ENCODE data around the gene GPR183. TPM values are rescaled to one million over a fixed set of nuclear protein-coding genes. Genes with fewer than 3 reads are reported as not detected.

Gene GPR183
- polyA plus RNA-seq, 3 donors from 2014 or later = 63.2 to 154 (median 87.1) TPM

- Mint-ChIP-seq H3K4me1 (peaks cover 54 to 83% of the 10 kb centered on the region in 2 donors), H3K4me3 (no peak overlapping the region), H3K9me3 (no peaks in the 10 kb centered on the region), H3K27ac (peak overlapping the region in 3 of 6 donors; percentile 2 to 42 (median 5)), H3K36me3 (peaks cover 6 to 17% (median 12%) of the 10 kb centered on the region in 3 donors), H3K27me3 (ENCODE audit: low read depth in 3 of 3) (peaks cover 0 to 4% (median 3%) of the 10 kb centered on the region in 3 donors)
- DNase-seq = no peak
These were observed 13.0 kb downstream of the GPR183 start for GRCh38 chr13:99294198-99294597.

- Mint-ChIP-seq H3K4me1 (peaks cover 56 to 83% of the 10 kb centered on the region in 2 donors), H3K4me3 (no peak overlapping the region), H3K36me3 (peaks cover 6 to 17% (median 11%) of the 10 kb centered on the region in 3 donors), H3K27ac (peak overlapping the region in 1 of 6 donors; percentile 39), H3K27me3 (ENCODE audit: low read depth in 3 of 3) (peaks cover 0 to 2% (median 0%) of the 10 kb centered on the region in 3 donors), H3K9me3 (no peaks in the 10 kb centered on the region)
- no peak for DNase-seq
These were observed 14.0 kb downstream of the GPR183 start for GRCh38 chr13:99293178-99293577.

DNA sequence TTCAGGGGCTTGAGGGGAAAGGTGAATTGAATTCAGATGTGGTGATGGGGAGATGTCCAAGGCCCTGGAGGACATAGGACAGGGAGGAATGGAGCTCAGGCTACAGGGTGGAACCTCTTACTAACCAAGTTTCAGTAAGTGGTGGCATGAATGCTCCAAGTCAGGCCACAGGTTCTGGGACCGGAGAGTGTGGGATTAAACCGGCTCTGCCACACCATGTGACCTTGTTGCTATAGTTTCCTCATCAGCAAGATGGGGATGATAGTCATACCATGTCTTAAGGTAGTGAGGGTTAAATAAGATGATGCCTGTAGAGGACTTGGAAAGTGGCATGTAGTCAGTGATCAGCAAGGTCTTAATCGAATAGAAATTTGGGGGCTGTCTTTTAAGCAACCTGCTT is 16.3 kb downstream of the GPR183 start:
- no peaks in the 10 kb centered on the region for H3K27me3 Mint-ChIP-seq (ENCODE audit: low read depth in 3 of 3)
- H3K9me3 Mint-ChIP-seq = no peaks in the 10 kb centered on the region
- H3K27ac Mint-ChIP-seq = peak overlapping the region; percentile 25 to 89 (median 68)
- peaks cover 52 to 81% of the 10 kb centered on the region in 2 donors for H3K4me1 Mint-ChIP-seq
- H3K4me3 Mint-ChIP-seq = no peak overlapping the region
- DNase-seq = no peak
- peaks cover 4 to 13% (median 6%) of the 10 kb centered on the region in 3 donors for H3K36me3 Mint-ChIP-seq

DNA sequence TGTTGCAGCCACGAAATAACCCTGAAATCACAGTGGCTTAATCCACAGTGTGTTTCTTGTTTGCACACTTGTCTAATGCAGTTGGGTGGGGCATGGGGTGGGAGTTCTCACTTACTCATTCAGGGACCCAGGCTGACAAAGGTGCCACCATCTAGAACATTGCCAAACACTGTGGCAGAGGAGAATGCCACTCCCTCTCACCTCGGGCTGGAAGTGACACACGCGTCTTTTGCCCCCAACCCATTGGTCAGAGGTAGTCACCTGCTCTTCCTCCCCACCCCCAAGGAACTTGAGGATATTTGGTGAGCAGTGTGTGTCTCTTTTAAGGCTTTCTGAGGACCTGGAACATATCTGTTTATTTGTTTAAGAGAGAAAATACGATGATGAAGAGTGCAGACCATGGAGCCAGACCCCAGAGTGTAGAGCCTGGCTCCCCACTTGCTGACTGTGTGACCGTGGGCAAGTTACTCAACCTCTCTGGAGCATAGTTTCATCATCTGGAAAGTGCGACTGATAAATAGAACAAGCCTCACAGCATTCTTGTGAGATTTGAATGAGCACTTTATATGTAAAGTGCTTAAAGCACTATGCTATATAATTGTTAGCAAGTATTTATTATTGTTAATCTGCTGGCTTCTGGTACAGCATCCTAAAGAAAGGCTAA is 17.4 kb downstream of the GPR183 start:
- H3K36me3 Mint-ChIP-seq = peaks cover 4 to 8% (median 4%) of the 10 kb centered on the region in 3 donors
- H3K9me3 Mint-ChIP-seq = no peaks in the 10 kb centered on the region
- H3K4me3 Mint-ChIP-seq = peak overlapping the region; percentile 23 to 59 (median 51)
- peaks cover 43 to 72% of the 10 kb centered on the region in 2 donors for H3K4me1 Mint-ChIP-seq
- DNase-seq = peak; percentile 61 to 71 (median 70)
- peak overlapping the region; percentile 76 to 95 (median 87) for H3K27ac Mint-ChIP-seq
- H3K27me3 Mint-ChIP-seq (ENCODE audit: low read depth in 3 of 3) = peaks cover 0 to 1% (median 0%) of the 10 kb centered on the region in 3 donors

DNA sequence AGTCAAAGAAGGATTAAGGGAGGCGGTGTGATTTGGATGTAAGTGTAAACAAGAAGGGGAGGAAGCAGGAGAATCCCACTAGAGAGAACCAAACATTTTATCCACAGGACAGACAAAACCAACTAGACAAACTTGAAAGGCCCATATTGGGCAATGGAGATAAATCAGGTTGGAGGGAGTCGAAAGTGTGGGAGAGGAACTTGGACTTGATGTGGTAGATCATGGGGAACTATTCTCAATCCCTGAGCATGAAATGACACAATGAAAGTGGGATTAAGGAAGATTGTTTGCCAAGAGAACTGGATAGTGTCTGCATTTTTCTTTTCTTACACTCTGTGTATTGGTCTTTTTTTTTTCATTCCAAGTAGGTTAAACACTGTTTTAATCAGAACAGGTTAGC is 17.9 kb downstream of the GPR183 start:
- H3K27ac Mint-ChIP-seq = peak overlapping the region; percentile 76 to 95 (median 84)
- H3K9me3 Mint-ChIP-seq = no peaks in the 10 kb centered on the region
- no peak for DNase-seq
- H3K4me3 Mint-ChIP-seq = peak overlapping the region; percentile 23 to 59 (median 51)
- H3K27me3 Mint-ChIP-seq (ENCODE audit: low read depth in 3 of 3) = peaks cover 0 to 1% (median 0%) of the 10 kb centered on the region in 3 donors
- H3K36me3 Mint-ChIP-seq = peaks cover 4 to 8% (median 4%) of the 10 kb centered on the region in 3 donors
- peaks cover 48 to 76% of the 10 kb centered on the region in 2 donors for H3K4me1 Mint-ChIP-seq

- no peak for DNase-seq
- H3K4me3 Mint-ChIP-seq = peak overlapping the region in 1 of 5 donors; percentile 20
- peaks cover 49 to 71% of the 10 kb centered on the region in 2 donors for H3K4me1 Mint-ChIP-seq
- no peaks in the 10 kb centered on the region for H3K9me3 Mint-ChIP-seq
- peaks cover 4 to 6% (median 4%) of the 10 kb centered on the region in 3 donors for H3K36me3 Mint-ChIP-seq
- peaks cover 0 to 1% (median 0%) of the 10 kb centered on the region in 3 donors for H3K27me3 Mint-ChIP-seq (ENCODE audit: low read depth in 3 of 3)
- H3K27ac Mint-ChIP-seq = peak overlapping the region; percentile 27 to 73 (median 65)
These were observed 19.1 kb downstream of the GPR183 start for GRCh38 chr13:99288089-99288488.

DNA sequence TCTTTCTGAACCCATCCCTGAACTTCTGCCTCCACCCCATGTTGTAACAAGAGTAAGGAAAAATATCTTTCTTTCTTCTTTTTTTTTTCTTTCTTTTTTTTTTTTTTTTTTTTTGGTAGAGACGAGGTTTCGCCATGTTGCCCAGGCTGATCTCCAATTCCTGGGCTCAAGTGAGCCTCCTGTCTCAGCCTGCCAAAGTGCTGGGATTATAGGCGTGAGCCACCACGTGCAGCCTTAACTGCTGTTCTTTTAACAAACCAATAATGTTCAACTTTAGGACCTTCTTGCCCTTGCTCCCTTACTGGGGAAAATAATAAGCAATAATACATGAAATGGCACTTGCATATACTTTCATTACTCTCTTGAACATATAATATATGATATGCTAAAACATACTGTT is 19.6 kb downstream of the GPR183 start:
- peaks cover 52 to 72% of the 10 kb centered on the region in 2 donors for H3K4me1 Mint-ChIP-seq
- peak overlapping the region in 2 of 6 donors; percentile 19 to 64 for H3K27ac Mint-ChIP-seq
- H3K36me3 Mint-ChIP-seq = peaks cover 0 to 4% (median 3%) of the 10 kb centered on the region in 3 donors
- H3K4me3 Mint-ChIP-seq = no peak overlapping the region
- H3K9me3 Mint-ChIP-seq = no peaks in the 10 kb centered on the region
- no peak for DNase-seq
- peaks cover 0 to 1% (median 0%) of the 10 kb centered on the region in 3 donors for H3K27me3 Mint-ChIP-seq (ENCODE audit: low read depth in 3 of 3)

DNA sequence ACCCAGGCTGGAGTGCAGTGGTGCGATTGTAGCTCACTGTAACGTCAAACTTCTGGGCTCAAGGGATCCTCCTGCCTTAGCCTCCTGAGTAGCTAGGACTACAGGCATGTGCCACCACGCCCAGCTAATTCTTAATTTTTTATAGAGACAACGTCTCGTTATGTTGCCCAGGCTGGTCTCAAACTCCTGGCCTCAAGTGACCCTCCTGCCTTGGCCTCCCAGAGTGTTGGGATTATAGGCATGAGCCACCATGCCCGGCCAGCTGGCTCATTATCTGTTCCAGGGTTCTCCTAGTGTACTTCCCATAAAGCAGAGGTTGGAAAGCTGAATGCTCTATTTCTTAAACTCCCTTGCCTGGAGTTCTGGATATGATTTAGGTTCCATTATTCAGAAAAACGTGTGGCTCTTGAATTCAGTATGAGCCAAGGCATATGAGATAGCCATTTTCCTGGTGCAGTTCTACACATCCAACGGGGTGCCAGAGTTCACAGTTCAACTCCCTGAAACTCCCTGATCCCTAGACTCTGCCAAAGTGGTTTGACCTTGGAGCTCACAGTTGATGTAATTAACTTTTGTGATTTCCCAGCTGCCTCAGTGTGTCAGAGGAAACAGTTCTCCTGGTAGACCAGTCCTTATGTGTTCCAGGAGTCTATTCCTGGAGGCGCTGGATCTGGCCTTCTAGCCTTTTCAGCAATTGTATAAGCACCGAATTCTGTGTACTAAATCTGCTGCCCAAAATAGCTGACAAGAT is 21.6 kb downstream of the GPR183 start:
- Mint-ChIP-seq H3K36me3 (peaks cover 0 to 6% (median 4%) of the 10 kb centered on the region in 3 donors), H3K4me3 (no peak overlapping the region), H3K27me3 (ENCODE audit: low read depth in 3 of 3) (peaks cover 0 to 2% (median 0%) of the 10 kb centered on the region in 3 donors), H3K27ac (peak overlapping the region in 4 of 6 donors; percentile 21 to 40 (median 26)), H3K9me3 (no peaks in the 10 kb centered on the region), H3K4me1 (peaks cover 65 to 81% of the 10 kb centered on the region in 2 donors)
- no peak for DNase-seq

GRCh38 chr13:99282264-99283231 is 24.7 kb downstream of the GPR183 start:
- H3K9me3 Mint-ChIP-seq = no peaks in the 10 kb centered on the region

GRCh38 chr13:99281811-99282263 is 25.4 kb downstream of the GPR183 start:
- Mint-ChIP-seq H3K4me3 (peak overlapping the region; percentile 19 to 77 (median 64)), H3K36me3 (peaks cover 0 to 11% (median 6%) of the 10 kb centered on the region in 3 donors), H3K27me3 (ENCODE audit: low read depth in 3 of 3) (peaks cover 0 to 5% (median 0%) of the 10 kb centered on the region in 3 donors), H3K4me1 (peaks cover 68 to 83% of the 10 kb centered on the region in 2 donors), H3K27ac (peak overlapping the region; percentile 88 to 96 (median 94)), H3K9me3 (no peaks in the 10 kb centered on the region)
- peak; percentile 64 to 69 (median 68) for DNase-seq

More at GRCh38 chr13:99282264-99283231, 24.7 kb downstream of the GPR183 start:
- Mint-ChIP-seq H3K36me3 (peaks cover 0 to 11% (median 6%) of the 10 kb centered on the region in 3 donors), H3K27ac (peak overlapping the region; percentile 88 to 96 (median 94)), H3K27me3 (ENCODE audit: low read depth in 3 of 3) (peaks cover 0 to 4% (median 0%) of the 10 kb centered on the region in 3 donors), H3K4me1 (peaks cover 66 to 81% of the 10 kb centered on the region in 2 donors), H3K4me3 (peak overlapping the region; percentile 57 to 77 (median 69))
- peak in 2 of 3 donors; percentile 17 to 32 for DNase-seq

DNA sequence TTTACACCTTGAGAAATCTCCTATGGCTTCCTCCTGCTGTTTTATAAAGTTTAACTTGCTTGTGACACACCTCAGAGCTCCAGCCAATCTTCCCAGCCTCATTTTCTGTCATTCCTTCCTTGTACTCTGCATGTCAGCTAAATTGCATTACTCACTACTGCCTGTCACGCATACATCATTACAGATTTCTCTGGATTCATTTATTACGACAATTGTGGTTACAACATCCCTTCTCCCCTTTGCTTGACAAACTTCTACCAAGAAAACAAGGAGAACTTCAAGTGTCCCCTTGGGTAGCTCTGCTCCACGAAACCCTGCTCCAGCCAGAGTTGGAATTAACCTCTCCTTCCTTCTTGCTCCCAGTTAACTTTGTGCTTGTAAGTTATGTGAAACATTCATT is 27.0 kb downstream of the GPR183 start:
- Mint-ChIP-seq H3K27ac (peak overlapping the region in 5 of 6 donors; percentile 0 to 78 (median 26)), H3K36me3 (peaks cover 0 to 11% (median 6%) of the 10 kb centered on the region in 3 donors), H3K4me3 (peak overlapping the region in 1 of 5 donors; percentile 10), H3K4me1 (peaks cover 78 to 89% of the 10 kb centered on the region in 2 donors), H3K27me3 (ENCODE audit: low read depth in 3 of 3) (peaks cover 0 to 6% (median 0%) of the 10 kb centered on the region in 3 donors), H3K9me3 (no peaks in the 10 kb centered on the region)
- no peak for DNase-seq

- Mint-ChIP-seq H3K36me3 (peaks cover 0 to 11% (median 10%) of the 10 kb centered on the region in 3 donors), H3K4me3 (no peak overlapping the region), H3K27ac (peak overlapping the region in 5 of 6 donors; percentile 0 to 78 (median 26)), H3K9me3 (no peaks in the 10 kb centered on the region), H3K4me1 (peaks cover 82 to 93% of the 10 kb centered on the region in 2 donors), H3K27me3 (ENCODE audit: low read depth in 3 of 3) (peaks cover 0 to 8% (median 0%) of the 10 kb centered on the region in 3 donors)
- DNase-seq = no peak
These were observed 27.6 kb downstream of the GPR183 start for GRCh38 chr13:99279637-99280036.
